HEK293T (cell line): Measurements from ENCODE around the gene LIPC.

Experiments
- ARNT ChIP-seq: fragments of 450-650 bp; IDR thresholded peaks from 2 replicates; pipeline ENCODE4 v1.6.1; 2017; ENCODE audit warnings: mild to moderate bottlenecking
- ELF4 ChIP-seq: fragments of 450-650 bp; IDR thresholded peaks from 2 replicates; pipeline ENCODE4 v1.6.1; 2017; ENCODE audit warnings: antibody characterized with exemption
- FOXA1 ChIP-seq: fragments of 450-650 bp; IDR thresholded peaks from 2 replicates; pipeline ENCODE4 v1.6.1; 2016; ENCODE audit warnings: mild to moderate bottlenecking
- FOXK2 ChIP-seq: fragments of 450-650 bp; IDR thresholded peaks from 2 replicates; pipeline ENCODE4 v1.6.1; 2016; ENCODE audit warnings: mild to moderate bottlenecking
- FOXM1 ChIP-seq: fragments of 450-650 bp; IDR thresholded peaks from 2 replicates; pipeline ENCODE4 v1.6.1; 2017; ENCODE audit warnings: mild to moderate bottlenecking, borderline replicate concordance
- HDGF ChIP-seq: fragments of 450-650 bp; IDR thresholded peaks from 2 replicates; pipeline ENCODE4 v1.6.1; 2017; ENCODE audit warnings: antibody characterized with exemption, borderline replicate concordance
- LEF1 ChIP-seq: fragments of 450-650 bp; IDR thresholded peaks from 2 replicates; pipeline ENCODE4 v1.6.1; 2017; ENCODE audit warnings: mild to moderate bottlenecking, borderline replicate concordance
- NFRKB ChIP-seq: fragments of 450-650 bp; IDR thresholded peaks from 2 replicates; pipeline ENCODE4 v1.6.1; 2016; ENCODE audit warnings: mild to moderate bottlenecking, moderate library complexity
- SP1 ChIP-seq: fragments of 450-650 bp; IDR thresholded peaks from 2 replicates; pipeline ENCODE4 v1.6.1; 2017
- SUZ12 ChIP-seq: fragments of 450-650 bp; IDR thresholded peaks from 2 replicates; pipeline ENCODE4 v1.6.1; 2016; ENCODE audit warnings: mild to moderate bottlenecking
- TARDBP ChIP-seq: fragments of 450-650 bp; IDR thresholded peaks from 2 replicates; pipeline ENCODE4 v1.6.1; 2016

- no peak for TF ChIP-seq FOXM1
- TF ChIP-seq FOXK2, result no peak
- no peak for TF ChIP-seq ELF4
- no peak for TF ChIP-seq LEF1
- TF ChIP-seq SP1, result no peak
- TF ChIP-seq FOXA1, result no peak
- TF ChIP-seq ARNT, result no peak
- TF ChIP-seq TARDBP, result no peak
- no peak for TF ChIP-seq HDGF
- no peak for TF ChIP-seq SUZ12
- no peak for TF ChIP-seq NFRKB
Measured at GRCh38 chr15:58497046-58497785, 65.4 kb downstream of the LIPC start.
